DMS 273 (cell line): Measurements from ENCODE around the gene ASAP2.

ENCODE experiments used
- DNase-seq: peaks from one replicate; lab custom pipeline; 2025; ENCODE audit not compliant: unreplicated experiment; lab: John Stamatoyannopoulos, UW

Gene ASAP2

DNA sequence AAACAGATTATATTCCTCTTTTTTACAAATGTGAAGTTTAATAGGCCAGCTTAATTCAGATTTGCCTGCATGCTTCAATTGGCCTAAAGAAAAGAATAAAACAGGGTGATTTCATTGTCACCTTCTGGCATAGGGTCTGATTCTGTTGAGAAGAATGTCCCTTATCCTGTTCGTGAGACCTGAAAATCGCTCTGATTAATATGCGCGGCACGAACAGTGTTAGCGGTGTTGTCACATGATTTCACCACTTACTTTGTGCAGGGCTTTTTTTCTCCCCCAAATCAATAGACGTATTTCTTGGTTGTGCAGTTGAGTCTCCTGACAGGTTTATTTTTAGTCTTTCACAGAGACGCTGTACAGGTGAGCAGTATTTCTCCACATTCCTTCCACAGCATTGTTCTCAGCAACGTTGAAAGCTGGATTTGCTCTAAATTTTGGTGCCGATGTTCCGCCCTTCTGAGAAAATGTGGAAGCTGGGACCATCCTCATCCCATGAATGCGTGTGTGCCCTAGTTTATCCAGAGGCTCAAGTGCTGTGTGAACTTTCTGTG is 134.8 kb downstream of the ASAP2 start:
- DNase-seq = no peak

DNA sequence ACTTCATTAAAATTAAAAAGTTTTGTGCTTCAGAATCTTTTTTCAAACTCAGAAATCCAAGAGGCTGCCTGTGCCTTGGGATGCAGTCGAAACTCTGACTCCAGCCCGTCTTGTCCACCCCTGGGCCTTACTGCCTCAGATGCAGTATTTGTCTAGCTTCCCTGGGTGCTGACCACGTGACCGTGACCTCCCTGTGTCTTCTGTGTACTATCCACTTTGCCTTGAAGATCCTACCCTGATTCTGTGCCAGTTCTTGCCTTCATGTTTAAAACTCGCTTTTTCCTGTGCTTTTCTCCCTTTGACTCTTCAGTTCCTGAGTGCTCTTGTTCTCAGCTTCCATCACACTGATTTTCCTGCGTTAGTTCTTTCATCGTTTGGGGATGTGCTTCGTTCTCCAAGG is 136.0 kb downstream of the ASAP2 start:
- no peak for DNase-seq

DNA sequence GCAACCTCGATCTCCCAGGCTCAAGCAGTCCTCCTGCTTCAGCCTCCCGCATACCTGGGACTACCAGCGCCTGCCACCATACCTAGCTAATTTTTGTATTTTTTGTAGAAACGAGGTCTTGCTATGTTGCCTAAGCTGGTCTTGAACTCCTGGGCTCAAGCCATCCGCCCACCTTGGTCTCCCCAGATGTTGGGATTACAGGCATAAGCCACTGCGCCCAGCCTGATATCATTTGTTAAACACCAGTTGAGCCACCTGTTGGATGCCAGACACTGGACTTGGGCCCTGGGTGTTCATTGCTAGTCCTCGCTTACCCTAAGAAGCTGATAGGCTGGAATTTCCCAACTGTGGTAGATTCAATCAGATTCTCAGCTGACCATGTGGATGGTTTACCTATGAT is 136.9 kb downstream of the ASAP2 start:
- DNase-seq = no peak

DNA sequence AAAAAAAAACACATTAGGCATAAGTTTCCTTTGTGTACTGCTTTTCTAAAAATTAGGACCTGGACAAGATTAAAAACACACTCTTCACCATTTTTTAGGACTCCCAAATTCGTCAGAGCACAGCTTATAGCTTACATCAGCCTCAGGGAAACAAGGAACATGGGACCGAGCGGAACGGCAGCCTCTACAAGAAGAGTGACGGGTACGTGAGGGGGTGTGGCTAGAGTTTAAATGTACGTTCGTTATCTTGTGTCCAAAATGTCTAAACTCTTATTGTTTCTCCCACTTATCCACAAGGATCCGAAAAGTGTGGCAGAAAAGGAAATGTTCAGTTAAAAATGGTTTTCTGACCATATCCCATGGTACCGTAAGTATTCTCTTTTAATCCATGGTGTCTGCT is 137.8 kb downstream of the ASAP2 start:
- no peak for DNase-seq

DNA sequence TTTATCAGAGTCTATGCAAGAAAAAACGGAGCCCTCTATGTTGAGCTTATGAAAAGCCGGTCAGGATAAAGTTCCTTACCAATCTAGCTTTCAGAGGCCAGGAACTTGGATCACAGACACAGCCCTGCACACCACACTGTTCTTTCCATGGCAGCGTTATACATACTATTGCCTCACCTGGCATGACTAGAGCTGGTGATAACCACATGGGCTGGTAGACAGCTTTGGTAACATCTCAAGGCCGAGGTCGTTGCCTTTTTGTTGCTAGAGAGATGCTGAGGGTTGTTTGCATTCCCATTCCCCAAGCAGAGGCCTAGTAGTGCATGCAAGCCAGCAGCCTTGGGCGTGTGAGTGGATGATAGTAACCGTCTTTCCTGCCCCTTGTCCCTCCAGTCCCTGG is 138.7 kb downstream of the ASAP2 start:
- no peak for DNase-seq

DNA sequence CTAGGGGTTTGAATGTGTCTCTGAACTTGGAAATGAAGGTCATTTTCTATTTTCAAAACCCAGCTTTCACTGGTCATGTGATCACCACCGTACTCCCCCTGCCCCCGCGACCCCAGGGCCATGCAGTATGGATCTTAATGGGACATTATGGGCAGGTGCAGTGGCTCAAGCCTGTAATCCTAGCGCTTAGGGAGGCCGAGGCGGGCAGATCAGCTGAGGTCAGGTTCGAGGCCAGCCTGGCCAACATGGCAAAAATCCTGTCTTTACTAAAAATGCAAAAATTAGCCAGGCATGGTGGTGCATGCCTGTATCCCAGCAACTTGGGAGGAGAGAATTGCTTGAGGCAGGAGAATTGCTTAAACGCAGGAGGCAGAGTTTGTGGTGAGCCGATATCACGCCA is 139.4 kb downstream of the ASAP2 start:
- no peak for DNase-seq

DNA sequence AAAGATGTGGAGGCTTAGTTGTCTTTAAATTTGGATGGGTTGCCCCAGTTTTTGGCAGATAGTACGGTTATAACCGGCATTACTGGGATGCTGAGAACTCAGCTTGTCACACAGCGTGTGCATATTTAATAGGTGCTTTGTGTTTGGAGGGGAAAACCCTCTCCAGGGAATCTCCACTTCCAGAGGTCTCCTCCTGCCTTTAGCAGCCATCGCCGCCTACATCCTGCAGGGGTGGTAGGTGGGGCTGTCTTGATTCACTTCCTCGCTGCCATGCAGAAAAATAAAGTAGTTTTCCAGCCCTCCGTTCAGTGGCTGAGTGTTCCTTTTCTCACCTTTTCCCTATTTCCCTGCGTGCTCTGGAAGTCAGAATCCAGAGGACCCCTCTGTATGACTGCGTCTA is 140.3 kb downstream of the ASAP2 start:
- no peak for DNase-seq

DNA sequence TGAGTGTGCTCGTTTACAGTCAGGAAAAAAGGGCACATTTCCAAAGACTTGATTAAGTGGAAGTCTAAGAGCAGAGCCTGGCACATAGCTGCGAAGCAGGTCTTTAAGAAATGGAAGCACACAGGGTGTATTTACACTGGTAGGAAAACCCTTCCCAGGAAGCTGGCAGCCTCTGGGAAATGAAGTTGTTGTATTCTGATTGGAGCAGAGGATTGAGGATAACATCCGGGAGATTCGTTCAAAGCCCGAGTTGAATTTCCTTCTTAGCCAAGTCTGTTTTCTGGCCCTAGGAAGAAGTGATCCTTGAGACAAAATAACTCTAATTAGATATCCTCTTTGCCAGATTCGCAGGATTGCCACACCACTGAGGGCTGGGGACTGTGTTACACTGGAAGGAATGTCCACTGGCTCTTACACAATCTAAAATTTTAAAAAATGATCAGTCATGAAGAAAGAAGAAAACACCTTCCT is 140.8 kb downstream of the ASAP2 start:
- DNase-seq = no peak

DNA sequence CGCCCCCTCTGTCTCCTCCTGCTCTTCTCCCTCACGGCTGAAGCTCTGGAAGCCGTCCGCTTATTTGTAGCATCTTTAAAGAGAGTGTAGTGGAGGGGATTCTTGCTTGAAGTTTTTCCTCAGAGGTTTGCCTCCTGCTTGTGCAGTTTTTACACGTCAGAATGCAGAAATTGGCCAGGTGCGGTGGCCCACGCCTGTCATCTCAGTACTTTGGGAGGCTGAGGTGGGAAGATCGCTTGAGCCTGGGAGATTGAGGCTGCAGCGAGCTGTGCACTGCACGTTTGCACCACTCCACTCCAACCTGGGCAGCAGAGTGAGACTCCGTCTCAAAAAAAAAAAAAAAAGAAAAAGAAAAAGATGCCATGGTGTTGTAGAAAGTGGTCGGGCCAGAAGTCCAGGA is 147.7 kb downstream of the ASAP2 start:
- DNase-seq = no peak

DNA sequence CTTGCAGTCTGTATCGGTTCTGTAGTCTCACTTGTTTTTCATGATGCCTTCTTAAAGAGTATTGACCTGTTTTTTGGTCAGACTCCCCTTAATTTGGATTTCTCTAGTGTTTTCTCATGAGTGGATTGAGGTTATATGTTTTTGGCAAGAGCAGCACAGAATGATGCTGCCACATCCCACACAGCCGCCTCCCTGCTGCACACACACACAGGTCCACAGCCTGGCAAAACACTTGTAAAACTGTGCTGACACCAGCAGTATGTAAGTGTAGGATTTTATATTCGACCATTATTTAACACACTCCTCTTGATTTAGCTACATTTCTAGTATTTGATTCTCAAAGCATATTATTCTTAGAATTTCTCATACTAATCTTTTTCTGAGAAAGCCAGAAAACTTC is 148.7 kb downstream of the ASAP2 start:
- DNase-seq = no peak

DNA sequence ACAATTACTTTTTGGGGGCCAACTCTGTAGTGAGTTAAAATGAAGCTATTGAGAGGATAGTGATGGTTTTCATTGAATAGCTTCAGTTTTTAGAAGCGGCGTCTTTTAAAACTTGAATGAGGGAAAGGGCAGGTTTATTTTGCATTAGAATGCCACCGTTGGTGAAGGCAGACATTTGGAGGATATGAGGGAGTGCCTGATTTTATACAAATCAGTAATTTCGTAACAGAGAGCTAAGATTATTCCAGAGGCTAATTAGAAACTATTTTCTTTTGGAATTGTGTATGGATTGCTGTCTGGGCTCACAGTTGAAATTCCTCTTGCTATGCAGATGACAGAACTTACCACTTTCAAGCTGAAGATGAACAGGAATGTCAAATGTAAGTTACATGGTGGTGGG is 149.1 kb downstream of the ASAP2 start:
- no peak for DNase-seq

DNA sequence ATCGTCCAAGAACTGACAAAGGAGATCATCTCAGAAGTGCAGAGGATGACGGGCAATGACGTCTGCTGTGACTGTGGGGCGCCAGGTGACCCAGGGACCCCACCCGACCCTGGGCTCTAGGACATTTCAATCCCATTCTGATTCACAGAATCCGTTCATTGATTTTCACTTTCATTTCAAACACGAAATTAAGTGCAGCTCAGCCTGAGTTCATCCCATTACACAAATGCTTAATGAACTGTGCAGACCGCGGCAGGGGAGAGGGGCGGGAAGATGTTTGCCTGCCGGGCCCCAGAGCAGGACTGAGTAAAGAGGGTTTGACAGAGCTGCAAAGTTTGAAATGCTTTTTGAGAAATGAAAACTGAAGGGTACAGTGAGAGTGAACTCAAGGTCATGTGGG is 149.6 kb downstream of the ASAP2 start:
- DNase-seq = no peak

DNA sequence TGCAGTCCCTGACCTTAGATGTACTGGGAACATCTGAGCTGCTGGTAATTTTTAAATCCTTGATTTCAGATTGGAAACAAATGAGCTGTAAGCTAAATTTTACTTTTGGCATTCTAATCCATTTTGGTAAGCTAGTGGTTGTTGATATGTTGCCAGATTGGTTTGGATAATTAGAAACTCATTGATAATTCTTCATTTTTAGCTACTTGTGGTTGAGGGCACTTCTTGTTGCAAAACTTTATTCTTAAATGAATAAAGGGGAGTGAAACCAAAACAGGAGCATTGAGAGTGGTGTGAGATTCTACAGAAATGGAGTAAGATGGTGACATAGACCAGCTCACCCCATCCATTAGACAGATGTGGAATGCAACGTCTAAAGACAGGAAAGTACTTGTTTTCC is 152.2 kb downstream of the ASAP2 start:
- no peak for DNase-seq

DNA sequence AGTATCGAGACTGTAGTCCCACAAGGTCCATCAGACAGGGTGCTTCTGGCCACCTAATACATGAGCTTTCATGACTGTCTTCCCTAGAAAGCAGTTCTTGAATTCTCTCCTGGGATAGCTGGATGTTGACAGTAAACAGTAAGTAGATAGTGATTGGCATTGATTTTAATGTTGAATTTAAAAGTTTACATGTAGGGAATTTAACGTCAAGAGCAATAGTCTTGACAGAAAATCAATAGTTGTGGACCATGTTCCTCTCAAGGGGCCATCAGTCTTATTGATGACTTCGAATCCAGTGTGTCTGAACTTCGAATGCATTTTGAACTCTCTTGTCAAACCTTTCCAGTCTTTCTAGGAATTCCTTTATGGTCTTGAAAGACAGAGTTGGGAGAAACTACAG is 152.9 kb downstream of the ASAP2 start:
- DNase-seq = no peak

DNA sequence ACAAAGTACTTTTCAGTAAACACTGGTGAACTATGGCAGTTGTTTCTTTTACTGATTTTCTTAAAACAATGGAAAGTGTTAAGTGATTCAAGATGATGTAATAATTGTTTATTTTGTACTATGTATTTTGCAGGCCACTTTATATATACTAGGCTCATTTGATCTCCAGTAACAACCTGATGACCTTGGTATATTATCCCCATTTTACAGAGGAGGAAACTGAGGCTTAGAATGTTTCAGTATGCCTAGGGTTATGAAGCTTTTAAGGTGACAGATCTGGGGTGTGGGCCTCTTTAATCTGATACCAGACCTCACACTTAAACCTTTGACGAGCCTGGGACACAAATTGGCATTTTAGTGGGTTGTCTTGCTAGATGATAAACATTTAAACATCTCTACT is 153.5 kb downstream of the ASAP2 start:
- DNase-seq = no peak

DNA sequence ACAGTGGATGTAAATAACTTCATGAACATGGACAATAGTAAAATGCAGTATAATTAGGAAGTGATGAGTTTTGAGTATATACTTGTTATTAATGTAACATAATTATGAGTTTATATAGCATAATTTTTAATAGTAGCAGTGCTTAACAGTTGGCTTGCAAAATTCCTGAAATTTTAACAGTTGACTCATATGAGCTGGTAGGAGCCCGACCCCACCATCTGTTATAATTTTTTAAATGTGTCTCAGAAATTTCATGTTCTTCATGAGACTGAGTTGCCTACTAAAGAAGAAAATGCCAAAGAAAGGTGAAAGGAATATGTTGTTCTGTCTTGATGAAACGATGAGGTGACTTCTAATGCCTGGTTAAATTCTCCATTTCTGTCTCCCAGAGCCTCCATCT is 154.1 kb downstream of the ASAP2 start:
- DNase-seq = no peak

DNA sequence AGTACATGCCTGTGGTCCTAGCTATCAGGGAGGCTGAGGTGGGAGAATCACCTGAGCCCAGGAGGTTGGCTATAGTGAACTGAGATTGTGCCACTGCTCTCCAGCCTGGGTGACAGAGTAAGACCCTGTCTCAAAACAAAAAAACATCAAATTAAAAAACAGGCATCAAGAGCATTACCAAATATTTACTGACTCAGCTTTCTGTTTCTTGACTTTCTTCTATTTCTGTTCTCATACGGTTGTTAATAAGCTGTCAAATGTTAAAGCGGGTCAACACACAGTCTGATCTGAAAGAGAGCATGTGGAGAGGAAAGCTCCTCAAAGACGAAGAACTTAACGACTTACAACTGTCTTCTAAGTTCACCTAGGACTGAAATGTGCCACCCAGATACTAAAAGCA is 157.8 kb downstream of the ASAP2 start:
- no peak for DNase-seq

DNA sequence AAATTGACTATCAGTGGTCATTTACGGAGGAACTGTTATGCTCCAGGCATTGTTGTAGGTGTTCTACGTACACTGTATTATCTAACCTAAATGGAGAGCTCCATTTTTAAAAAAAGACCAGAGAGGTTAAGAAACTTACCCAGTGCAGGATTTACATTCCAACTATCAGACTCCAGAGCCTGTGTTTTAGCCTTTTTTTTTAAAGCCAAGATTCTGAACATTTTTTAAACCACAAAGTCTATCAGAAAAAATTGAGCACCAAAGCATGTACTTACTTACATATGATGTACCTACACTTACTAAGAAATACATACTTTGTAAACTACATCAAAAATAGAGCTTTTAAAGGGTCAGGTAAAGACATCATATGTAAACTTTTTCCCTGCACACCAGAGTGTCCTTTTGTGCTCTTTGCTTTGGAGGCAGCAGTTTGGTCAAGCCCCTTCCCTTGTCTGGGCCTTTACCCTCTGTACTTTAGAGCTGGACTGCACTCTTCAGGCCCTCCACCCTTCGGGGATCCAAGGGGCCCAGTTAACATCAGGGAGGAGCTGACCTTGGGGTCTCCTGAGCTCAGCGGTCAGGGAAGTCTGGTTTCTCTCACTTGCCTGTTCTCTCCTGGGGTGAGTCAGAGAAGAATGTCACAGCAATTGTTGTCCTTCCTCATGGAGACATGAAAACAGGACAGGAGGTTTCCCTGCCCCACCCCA is 158.3 kb downstream of the ASAP2 start:
- DNase-seq = no peak

DNA sequence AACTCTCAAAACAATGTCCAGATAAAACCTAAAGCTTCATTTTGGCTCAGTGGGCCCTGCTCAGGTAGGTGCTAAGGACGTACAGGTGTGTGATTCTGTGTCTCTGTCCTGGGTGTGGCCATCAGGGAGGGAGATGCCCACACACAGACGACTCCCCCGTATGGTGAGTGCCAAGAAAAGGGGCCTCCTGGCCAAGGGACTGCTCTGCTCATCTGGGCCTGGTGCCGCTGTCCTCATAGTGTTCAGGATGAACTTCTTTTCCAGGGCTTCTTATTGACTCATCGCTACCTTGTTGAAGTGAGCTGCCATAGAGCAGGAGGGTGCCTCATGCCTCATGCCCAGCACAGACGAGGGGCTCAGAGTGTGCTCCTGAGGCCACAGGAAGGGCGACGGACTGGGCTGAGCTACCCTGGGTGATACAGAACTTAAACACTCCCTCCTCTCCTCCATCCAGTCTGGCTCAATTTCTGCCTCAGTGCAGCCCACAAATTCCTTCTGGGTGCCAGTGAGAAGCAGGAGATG is 158.9 kb downstream of the ASAP2 start:
- no peak for DNase-seq

DNA sequence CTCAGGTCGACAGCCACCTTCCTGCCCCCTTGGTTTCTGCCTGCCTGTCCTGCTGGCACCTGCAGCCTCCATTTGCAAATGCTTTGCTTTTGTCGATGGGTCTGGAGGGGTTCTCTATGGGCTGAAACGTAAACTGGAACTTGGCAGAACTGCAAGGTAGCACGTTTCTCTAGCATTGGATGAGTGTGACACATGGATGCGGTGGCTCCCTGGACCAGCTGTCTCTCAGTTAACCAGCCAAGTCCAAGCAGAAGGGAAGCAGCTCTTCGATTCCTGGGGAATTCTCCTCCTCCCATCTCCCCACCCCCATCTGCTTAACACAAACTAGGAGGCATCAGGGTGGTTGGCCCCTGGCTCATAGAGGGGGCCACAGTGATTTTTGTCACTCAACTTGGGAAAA is 159.4 kb downstream of the ASAP2 start:
- DNase-seq = peak; percentile 62

DNA sequence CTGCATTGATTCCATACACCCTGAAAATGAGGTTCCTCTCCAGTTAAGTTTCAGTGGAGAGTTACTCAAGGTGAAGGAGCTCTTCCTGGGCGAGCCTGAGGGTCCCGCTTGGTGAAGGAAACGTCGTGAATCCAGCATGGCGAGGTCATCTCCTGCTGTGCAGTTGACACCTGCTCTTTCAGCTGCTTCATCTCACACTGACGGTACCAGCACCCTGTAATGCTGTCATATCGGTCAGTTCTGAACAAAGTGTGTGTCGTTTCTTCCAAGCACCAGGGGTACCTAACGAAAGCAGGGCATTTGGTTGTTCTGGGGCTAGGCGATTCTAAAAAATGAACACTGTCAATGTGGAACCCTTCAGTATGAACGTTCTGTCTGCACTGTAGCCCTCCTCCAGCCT is 164.1 kb downstream of the ASAP2 start:
- DNase-seq = no peak

DNA sequence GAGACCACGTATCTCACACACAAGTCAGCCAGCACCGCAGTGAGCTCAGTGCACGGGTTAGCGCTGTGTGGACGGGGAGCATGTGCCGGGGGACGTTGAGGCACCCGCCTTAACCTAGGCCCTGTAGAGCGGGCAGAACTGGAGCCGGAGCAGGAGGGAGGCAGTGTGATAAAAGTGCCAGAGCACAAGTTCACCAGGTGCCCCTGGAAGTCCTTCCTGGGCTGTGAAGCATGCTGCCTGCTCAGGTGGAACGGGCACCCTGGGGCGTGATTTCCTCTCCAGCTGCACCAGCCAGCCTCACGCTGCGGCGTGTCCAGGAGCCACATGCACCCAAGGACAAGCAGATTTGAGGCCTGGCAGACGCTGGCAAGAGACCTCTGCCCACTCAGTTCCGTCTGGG is 166.4 kb downstream of the ASAP2 start:
- DNase-seq = no peak

DNA sequence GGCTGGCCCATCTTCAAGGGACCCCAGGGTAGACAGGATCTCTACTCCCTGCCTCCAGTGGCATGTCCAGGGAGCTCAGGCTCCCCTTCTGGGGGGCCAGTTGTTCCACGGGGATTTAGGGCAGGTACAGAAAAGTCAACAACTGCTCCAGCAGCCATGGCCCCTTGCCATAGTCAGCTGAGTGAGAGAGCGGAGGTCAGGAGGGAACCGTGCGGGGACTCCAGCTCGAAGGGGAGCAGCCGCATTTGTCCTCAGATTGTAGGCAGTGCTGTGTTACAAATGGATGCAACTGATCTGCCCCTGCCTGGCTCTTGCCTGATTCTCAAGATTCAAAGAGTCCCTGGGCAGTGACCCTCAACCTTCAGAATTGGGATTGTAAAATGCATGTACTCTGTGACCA is 166.9 kb downstream of the ASAP2 start:
- no peak for DNase-seq
